ENCODE results near the gene EOMES.

The EOMES gene

GRCh38 chr3:27720899-27721716 lies 1.0 kb downstream of the EOMES start:
- DNase-seq (ENCODE audit: low spot score) = no peak

GRCh38 chr3:27719314-27720003 lies 2.7 kb downstream of the EOMES start:
- DNase-seq (ENCODE audit: low spot score) = no peak

- no peak for DNase-seq (ENCODE audit: low spot score)
These were observed 3.7 kb downstream of the EOMES start for GRCh38 chr3:27718459-27718858.

GRCh38 chr3:27717200-27717852 lies 4.8 kb downstream of the EOMES start:
- no peak for DNase-seq (ENCODE audit: low spot score)

GRCh38 chr3:27716309-27716708 lies 5.8 kb downstream of the EOMES start:
- no peak for DNase-seq (ENCODE audit: low spot score)

GRCh38 chr3:27715863-27716262 lies 6.3 kb downstream of the EOMES start:
- no peak for DNase-seq (ENCODE audit: low spot score)

- DNase-seq (ENCODE audit: low spot score) = no peak
These were observed 6.7 kb downstream of the EOMES start for GRCh38 chr3:27715454-27715806.

- DNase-seq (ENCODE audit: low spot score) = no peak
These were observed 7.2 kb downstream of the EOMES start for GRCh38 chr3:27714692-27715453.

- DNase-seq (ENCODE audit: low spot score) = no peak
These were observed 8.0 kb downstream of the EOMES start for GRCh38 chr3:27714146-27714526.

- DNase-seq (ENCODE audit: low spot score) = no peak
These were observed 8.5 kb downstream of the EOMES start for GRCh38 chr3:27713435-27714145.

GRCh38 chr3:27713078-27713423 lies 9.1 kb downstream of the EOMES start:
- DNase-seq (ENCODE audit: low spot score) = no peak

GRCh38 chr3:27712136-27713077 lies 9.7 kb downstream of the EOMES start:
- no peak for DNase-seq (ENCODE audit: low spot score)

- no peak for DNase-seq (ENCODE audit: low spot score)
These were observed 13.9 kb downstream of the EOMES start for GRCh38 chr3:27708250-27708649.

- no peak for DNase-seq (ENCODE audit: low spot score)
These were observed 23.1 kb downstream of the EOMES start for GRCh38 chr3:27699067-27699466.

- DNase-seq (ENCODE audit: low spot score) = no peak
These were observed 25.2 kb downstream of the EOMES start for GRCh38 chr3:27696906-27697305.

GRCh38 chr3:27695636-27696035 lies 26.5 kb downstream of the EOMES start:
- no peak for DNase-seq (ENCODE audit: low spot score)

- no peak for DNase-seq (ENCODE audit: low spot score)
These were observed 34.1 kb downstream of the EOMES start for GRCh38 chr3:27688053-27688452.

- DNase-seq (ENCODE audit: low spot score) = no peak
These were observed 35.5 kb downstream of the EOMES start for GRCh38 chr3:27686642-27687041.

- no peak for DNase-seq (ENCODE audit: low spot score)
These were observed 36.6 kb downstream of the EOMES start for GRCh38 chr3:27685474-27685873.

GRCh38 chr3:27684302-27684701 lies 37.8 kb downstream of the EOMES start:
- DNase-seq (ENCODE audit: low spot score) = no peak

GRCh38 chr3:27681249-27681748 lies 40.8 kb downstream of the EOMES start:
- no peak for DNase-seq (ENCODE audit: low spot score)
